Measurements from ENCODE around the gene AZIN2. TPM values are rescaled to one million over a fixed set of nuclear protein-coding genes. Genes with fewer than 3 reads are reported as not detected.

The AZIN2 gene
- total and polyA plus RNA-seq, 2 donors = 3.1 to 9.6 TPM

DNA sequence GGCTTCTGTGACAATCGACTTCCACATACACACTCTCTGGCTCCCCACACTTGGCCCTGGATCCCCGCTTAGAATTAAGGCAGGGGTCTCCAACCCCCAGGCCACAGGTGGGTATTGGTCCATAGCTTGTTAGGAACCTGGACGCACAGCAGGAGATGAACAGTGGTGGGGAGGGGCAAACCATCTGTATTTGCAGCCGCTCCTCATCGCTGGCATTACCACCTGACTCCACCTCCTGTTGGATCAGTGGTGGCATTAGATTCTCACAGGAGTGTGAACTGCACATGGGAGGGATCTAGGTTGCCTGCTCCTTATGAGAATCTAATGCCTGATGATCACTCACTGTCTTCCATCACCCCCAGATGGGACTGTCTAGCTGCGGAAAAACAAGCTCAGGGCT, 84.9 kb downstream of the AZIN2 start:
- 91% methylated on average over 6 of the region's 6 CpGs for WGBS
- DNase-seq (ENCODE audit: extremely low spot score) = no peak
- H3K36me3 ChIP-seq (ENCODE audit: insufficient read depth) = no peaks in the 10 kb centered on the region
- H3K27ac ChIP-seq (ENCODE audit: low read depth) = no peak overlapping the region
- no peak overlapping the region for H3K4me3 ChIP-seq (ENCODE audit: low read depth, low read length)
- no peaks in the 10 kb centered on the region for H3K4me1 ChIP-seq (ENCODE audit: insufficient read depth)

DNA sequence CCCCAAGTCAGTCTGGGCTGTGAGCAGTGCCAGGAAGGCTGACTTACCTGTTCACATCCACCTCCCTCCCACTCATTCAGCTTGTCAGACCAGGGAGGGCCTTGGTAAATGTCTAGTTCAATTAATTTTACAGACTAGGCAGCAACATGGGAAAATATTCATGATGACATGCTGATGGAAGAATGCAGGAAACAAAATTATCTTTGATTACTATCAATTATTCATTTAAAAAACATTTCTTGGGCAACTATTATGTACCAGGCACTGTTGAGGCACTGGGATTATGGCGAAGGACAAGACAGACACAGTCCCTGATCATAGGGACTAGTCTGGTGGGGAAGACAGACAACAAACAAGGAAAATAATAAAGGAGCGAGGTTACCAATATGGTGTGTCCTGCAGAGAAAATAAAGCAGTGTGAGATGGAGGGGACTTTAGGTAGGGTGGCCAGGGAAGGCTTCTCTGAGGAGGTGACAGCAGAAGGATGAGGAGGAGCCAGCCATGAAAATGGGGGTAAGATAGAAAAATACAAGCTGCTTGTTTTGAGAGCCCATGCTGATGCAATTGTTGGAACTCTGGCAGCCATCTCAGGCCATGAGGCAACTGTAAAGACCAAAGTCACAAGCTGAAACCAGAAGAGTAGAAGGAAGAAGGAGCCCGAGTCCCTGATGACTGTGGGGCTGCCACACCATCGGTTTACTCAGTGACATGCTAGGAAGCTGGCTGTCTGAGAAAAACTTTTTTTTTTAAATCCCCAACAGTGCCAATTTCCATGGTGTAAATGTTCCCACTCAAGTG, 86.9 kb downstream of the AZIN2 start:
- Histone ChIP-seq H3K4me1 (ENCODE audit: insufficient read depth) (no peaks in the 10 kb centered on the region), H3K36me3 (ENCODE audit: insufficient read depth) (no peaks in the 10 kb centered on the region), H3K4me3 (ENCODE audit: low read depth, low read length) (no peak overlapping the region), H3K27ac (ENCODE audit: low read depth) (no peak overlapping the region)
- no peak for DNase-seq (ENCODE audit: extremely low spot score)
- WGBS = 94% methylated on average over 4 of the region's 4 CpGs

DNA sequence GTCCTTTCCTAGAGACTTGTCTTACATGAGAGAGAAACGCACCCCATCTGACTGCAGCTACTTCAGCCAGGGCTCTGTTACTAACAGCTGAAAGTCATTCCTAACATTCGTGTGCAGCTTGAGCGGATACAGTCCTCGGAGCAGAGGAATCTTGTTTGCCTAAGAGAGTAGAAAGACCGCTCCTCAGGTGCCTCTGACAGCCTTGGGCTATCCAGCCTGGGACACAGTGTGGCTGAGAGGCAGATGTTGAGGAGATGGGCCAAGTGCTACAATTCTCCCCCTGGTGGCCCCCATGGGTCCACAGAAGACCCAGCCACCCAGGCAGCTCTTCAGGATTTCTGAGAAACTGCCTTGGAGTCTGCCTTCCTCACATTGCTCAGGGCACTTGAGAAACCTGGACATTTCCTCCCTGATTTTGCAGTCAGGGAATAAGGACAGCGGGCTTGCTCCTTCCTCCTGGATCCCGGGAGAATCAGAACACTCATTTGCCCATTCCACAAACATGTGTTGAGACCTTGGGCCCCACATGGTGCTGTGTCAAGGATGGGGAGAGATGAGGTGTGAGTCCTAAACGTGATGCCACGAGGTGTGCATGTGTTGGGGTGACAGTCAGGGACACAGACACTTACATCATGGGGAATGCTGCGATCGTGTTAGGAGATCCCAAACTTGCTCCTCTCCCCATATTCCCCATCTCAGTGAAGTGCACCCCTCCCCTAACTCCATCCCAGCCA, 87.8 kb downstream of the AZIN2 start:
- Histone ChIP-seq H3K4me3 (ENCODE audit: low read depth, low read length) (no peak overlapping the region), H3K4me1 (ENCODE audit: insufficient read depth) (no peaks in the 10 kb centered on the region), H3K27ac (ENCODE audit: low read depth) (no peak overlapping the region), H3K36me3 (ENCODE audit: insufficient read depth) (no peaks in the 10 kb centered on the region)
- no peak for DNase-seq (ENCODE audit: extremely low spot score)
- 59% methylated on average over 11 of the region's 11 CpGs for WGBS

DNA sequence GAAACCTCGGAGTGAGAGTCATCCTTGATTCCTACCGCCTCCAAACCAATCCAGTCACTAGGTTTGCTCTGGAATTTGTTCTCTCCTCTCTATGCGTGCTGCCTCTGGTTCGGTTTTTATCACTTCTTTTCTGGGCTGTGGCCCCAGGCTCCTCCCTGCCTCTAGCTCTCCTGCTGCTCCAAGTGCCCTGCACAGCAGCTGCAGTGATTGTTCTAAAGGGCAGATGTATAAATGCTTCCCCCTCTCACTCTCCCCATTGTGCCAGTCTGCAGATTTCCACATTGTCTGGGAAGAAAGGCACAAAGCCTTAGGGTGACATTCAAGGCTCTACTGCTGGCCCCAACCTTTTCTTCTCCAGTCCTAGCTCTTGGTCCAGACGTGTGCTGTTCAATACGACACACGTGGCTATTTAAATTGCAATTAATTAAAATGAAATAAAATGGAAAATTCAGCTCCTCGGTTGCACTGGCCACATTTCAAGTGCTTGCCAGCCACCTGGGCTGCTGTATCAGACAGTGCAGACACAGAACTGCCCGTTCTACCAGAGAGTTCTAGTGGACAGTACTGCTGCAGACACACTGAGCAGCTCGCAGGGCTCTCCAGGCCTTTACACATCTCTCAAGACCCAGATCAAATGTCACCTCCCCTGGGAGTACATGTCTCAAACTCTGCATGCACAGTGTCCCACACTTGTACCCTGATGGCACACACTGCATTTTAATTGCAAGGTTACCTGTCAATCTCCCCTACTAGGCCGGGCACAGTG, 88.5 kb downstream of the AZIN2 start:
- WGBS = 67% methylated on average over 11 of the region's 11 CpGs
- H3K36me3 ChIP-seq (ENCODE audit: insufficient read depth) = no peaks in the 10 kb centered on the region
- DNase-seq (ENCODE audit: extremely low spot score) = no peak

More for the DNA sequence above, 88.5 kb downstream of the AZIN2 start:
- Histone ChIP-seq H3K4me3 (ENCODE audit: low read depth, low read length) (no peak overlapping the region), H3K4me1 (ENCODE audit: insufficient read depth) (no peaks in the 10 kb centered on the region), H3K27ac (ENCODE audit: low read depth) (no peak overlapping the region)

Other genes with a start within 250 kb of the AZIN2 start
- gene FNDC5, start 210.2 kb upstream of the AZIN2 start, total RNA-seq = 50.5 TPM
- gene FNDC5, start 210.2 kb upstream of the AZIN2 start, polyA plus RNA-seq = 1.5 TPM
- not detected for gene HPCA, start 194.7 kb upstream of the AZIN2 start, total RNA-seq
- 0.29 TPM for gene HPCA, start 194.7 kb upstream of the AZIN2 start, polyA plus RNA-seq
- gene TMEM54, start 179.8 kb upstream of the AZIN2 start, total RNA-seq = 12.8 TPM
- gene TMEM54, start 179.8 kb upstream of the AZIN2 start, polyA plus RNA-seq = 67.8 TPM
- gene RNF19B, start 116.3 kb upstream of the AZIN2 start, total RNA-seq = 8.7 TPM
- 15.0 TPM for gene RNF19B, start 116.3 kb upstream of the AZIN2 start, polyA plus RNA-seq
- gene AK2, start 44.3 kb upstream of the AZIN2 start, total RNA-seq = 79.1 TPM
- gene AK2, start 44.3 kb upstream of the AZIN2 start, polyA plus RNA-seq = 83.1 TPM
- 4.1 TPM for gene TRIM62, start 100.9 kb downstream of the AZIN2 start, total RNA-seq
- 7.6 TPM for gene TRIM62, start 100.9 kb downstream of the AZIN2 start, polyA plus RNA-seq
- gene ZNF362, start 175.3 kb downstream of the AZIN2 start, total RNA-seq = 10.3 TPM
- gene ZNF362, start 175.3 kb downstream of the AZIN2 start, polyA plus RNA-seq = 33.7 TPM
- not detected for gene A3GALT2, start 239.9 kb downstream of the AZIN2 start, total RNA-seq
- not detected for gene A3GALT2, start 239.9 kb downstream of the AZIN2 start, polyA plus RNA-seq